Measurements from ENCODE around the gene SYCP2. TPM values are rescaled to one million over a fixed set of nuclear protein-coding genes. Genes with fewer than 3 reads are reported as not detected.

The SYCP2 gene
- total RNA-seq, 1 experiment from 2014 or later: 0.88 TPM

DNA sequence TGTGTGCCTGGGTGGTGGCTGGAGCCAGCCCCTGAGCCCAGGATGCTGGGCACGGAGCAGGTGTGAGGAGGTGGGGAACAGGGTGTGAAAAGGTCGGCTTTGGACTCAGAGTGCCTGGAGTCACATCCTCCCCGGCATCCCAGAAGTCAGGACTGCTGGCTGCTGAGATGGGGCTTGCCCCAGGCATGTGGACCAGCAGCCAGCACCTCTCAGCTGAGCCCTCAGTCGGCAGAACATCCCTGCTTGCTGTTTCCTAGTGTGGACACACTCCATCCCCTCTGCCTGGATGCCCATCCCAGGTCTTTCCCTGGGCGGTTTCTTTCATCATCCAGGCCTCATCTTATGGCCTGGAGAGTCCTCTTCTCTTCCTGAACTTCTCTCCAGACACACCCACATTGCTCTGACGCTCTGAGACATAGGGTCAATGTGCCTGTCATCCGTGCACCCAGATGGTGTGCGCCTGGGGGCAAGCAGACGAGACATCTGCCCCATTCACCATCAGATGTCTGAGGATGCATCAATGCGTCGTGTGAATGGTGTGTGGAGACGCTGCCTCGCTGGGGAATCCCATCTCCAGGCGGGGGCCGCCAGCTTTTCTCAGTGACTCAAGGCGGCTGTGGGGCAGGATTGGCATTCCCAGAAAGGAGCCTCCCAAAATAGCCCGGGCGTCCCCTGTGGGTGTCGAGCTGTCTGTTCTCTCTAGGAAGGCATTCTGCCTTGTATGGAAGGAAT is 104.2 kb downstream of the SYCP2 start:
- ChIA-PET CTCF (no interaction called here), POLR2A (ENCODE audit: low non-redundant PET) (no interaction called here)
- no TSS peak for BruUV-seq (replicated peaks)
- H3K27ac ChIP-seq (ENCODE audit: low read depth, low read length, poor library complexity, severe bottlenecking): no peak overlapping the region
- H3K36me3 ChIP-seq (ENCODE audit: insufficient read depth, low read length, poor library complexity, severe bottlenecking): no peaks in the 10 kb centered on the region
- intact Hi-C loops (cut with micrococcal nuclease; ENCODE audit: unreplicated experiment): no loop called here
- TF ChIP-seq EZH2 (IDR thresholded peaks at IDR 0.05; ENCODE audit: borderline replicate concordance, low read depth, low read length, poor library complexity, severe bottlenecking) (no peak), CTCF (conservative IDR thresholded peaks at IDR 0.05; ENCODE audit: low read depth, low read length) (no peak)
- no peaks in the 10 kb centered on the region for H3K27me3 ChIP-seq (replicated peaks; ENCODE audit: insufficient read depth, low read depth, low read length, poor library complexity)
- H3K4me1 ChIP-seq (ENCODE audit: insufficient read depth, low read length, poor library complexity, severe bottlenecking): no peaks in the 10 kb centered on the region
- H3K4me3 ChIP-seq (ENCODE audit: low read depth, low read length, poor library complexity, severe bottlenecking): no peak overlapping the region
- H3K9me3 ChIP-seq (ENCODE audit: low read depth, low read length, poor library complexity, severe bottlenecking): no peaks in the 10 kb centered on the region
- DNase-seq (ENCODE audit: low spot score): no peak

DNA sequence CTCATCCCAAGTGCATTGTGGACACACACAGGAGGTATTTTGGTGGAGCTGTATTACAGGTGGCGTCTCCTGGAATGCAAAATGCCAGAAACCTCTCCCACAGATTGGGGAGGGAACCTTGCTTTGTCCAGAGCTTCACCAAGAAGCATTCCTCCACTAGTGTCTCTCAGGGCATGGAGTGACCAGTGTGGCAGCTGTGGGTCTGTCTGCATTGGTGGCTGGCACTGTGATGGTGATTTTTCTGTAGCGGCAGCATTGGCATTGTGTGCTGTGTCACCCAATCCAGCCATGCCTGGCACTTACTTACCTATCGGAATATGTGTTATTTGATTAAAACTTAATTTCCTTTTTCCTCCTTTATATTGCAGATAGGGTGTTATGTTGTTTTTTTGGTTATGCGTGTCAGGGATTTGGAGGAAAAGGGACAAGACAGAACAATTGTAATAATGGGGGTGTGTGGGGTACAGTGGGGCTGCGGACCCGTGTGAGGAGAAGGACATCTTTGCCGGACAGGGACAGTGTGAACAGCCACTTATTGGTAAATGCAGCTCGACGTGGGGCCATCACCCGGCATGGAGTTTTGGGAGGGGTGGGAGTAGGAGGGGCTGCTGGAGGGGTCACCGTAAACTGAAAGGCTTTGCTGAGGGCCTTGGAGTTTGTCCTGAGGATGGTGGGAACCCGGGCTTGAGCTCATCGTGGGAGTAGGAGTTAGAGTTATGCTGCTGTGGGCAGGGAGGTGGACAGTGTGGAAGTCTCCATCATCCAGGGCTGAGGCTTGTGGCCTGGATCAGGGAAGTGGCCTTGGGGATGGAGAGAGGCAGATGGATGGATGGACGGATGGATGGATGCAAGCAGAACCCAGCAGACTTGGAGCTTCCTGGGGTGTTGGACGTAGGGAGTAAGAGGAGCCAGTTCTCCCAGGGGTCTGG is 105.0 kb downstream of the SYCP2 start:
- ChIA-PET CTCF (no interaction called here), POLR2A (ENCODE audit: low non-redundant PET) (no interaction called here)
- H3K27me3 ChIP-seq (replicated peaks; ENCODE audit: insufficient read depth, low read depth, low read length, poor library complexity): no peaks in the 10 kb centered on the region
- no peaks in the 10 kb centered on the region for H3K36me3 ChIP-seq (ENCODE audit: insufficient read depth, low read length, poor library complexity, severe bottlenecking)
- H3K9me3 ChIP-seq (ENCODE audit: low read depth, low read length, poor library complexity, severe bottlenecking): no peaks in the 10 kb centered on the region
- H3K4me3 ChIP-seq (ENCODE audit: low read depth, low read length, poor library complexity, severe bottlenecking): no peak overlapping the region
- no peak for DNase-seq (ENCODE audit: low spot score)
- TF ChIP-seq EZH2 (IDR thresholded peaks at IDR 0.05; ENCODE audit: borderline replicate concordance, low read depth, low read length, poor library complexity, severe bottlenecking) (no peak), CTCF (conservative IDR thresholded peaks at IDR 0.05; ENCODE audit: low read depth, low read length) (no peak)
- no peaks in the 10 kb centered on the region for H3K4me1 ChIP-seq (ENCODE audit: insufficient read depth, low read length, poor library complexity, severe bottlenecking)
- no TSS peak for BruUV-seq (replicated peaks)
- intact Hi-C loops (cut with micrococcal nuclease; ENCODE audit: unreplicated experiment): no loop called here
- no peak overlapping the region for H3K27ac ChIP-seq (ENCODE audit: low read depth, low read length, poor library complexity, severe bottlenecking)

GRCh38 chr20:59827138-59828056 is 106.0 kb downstream of the SYCP2 start:
- no peaks in the 10 kb centered on the region for H3K4me1 ChIP-seq (ENCODE audit: insufficient read depth, low read length, poor library complexity, severe bottlenecking)
- CTCF ChIA-PET: no interaction called here
- POLR2A ChIA-PET (ENCODE audit: low non-redundant PET): no interaction called here
- H3K9me3 ChIP-seq (ENCODE audit: low read depth, low read length, poor library complexity, severe bottlenecking): no peaks in the 10 kb centered on the region
- BruUV-seq (replicated peaks): no TSS peak
- H3K4me3 ChIP-seq (ENCODE audit: low read depth, low read length, poor library complexity, severe bottlenecking): no peak overlapping the region
- TF ChIP-seq CTCF (conservative IDR thresholded peaks at IDR 0.05; ENCODE audit: low read depth, low read length): no peak
- no peak for TF ChIP-seq EZH2 (IDR thresholded peaks at IDR 0.05; ENCODE audit: borderline replicate concordance, low read depth, low read length, poor library complexity, severe bottlenecking)
- no peaks in the 10 kb centered on the region for H3K36me3 ChIP-seq (ENCODE audit: insufficient read depth, low read length, poor library complexity, severe bottlenecking)
- no peak overlapping the region for H3K27ac ChIP-seq (ENCODE audit: low read depth, low read length, poor library complexity, severe bottlenecking)
- intact Hi-C loops (cut with micrococcal nuclease; ENCODE audit: unreplicated experiment): no loop called here
- no peaks in the 10 kb centered on the region for H3K27me3 ChIP-seq (replicated peaks; ENCODE audit: insufficient read depth, low read depth, low read length, poor library complexity)
- no peak for DNase-seq (ENCODE audit: low spot score)

Data from A673 (cell line).